ENCODE measurements around the gene JAM3. TPM values are rescaled to one million over a fixed set of nuclear protein-coding genes. Genes with fewer than 3 reads are reported as not detected.

JAM3 gene
- total and polyA plus RNA-seq, 9 of the 15 experiments (the other 6 are each of a cell fraction or from before 2014, with no cell fraction given) = 0.22 to 0.76 (median 0.40) TPM

DNA sequence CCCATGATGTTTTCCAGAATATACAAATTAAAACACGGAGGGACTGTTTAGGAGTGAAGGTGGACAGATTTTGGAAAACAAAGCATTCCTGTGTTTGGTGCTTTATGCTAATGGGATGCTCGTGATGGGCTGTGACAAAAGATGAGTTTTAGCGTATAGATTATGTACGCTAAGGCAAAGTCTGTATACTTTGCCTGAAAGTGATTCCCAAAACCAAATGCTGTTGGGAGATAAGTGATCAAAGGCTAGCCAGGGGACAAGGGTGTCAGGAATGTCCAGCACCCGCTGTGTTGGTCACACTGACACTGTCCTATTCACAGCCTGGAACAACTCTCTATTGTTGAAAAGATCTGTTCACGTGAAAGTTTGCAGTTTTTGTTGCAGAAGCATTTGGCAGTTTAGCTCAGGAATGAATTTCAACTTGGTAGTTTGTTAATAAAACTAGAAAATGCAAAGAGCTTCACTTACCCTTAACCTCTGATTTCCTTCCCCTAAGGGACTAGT is 1.5 kb downstream of the JAM3 start:
- Histone ChIP-seq H2AFZ (ENCODE audit: low read depth, low read length) (no peak overlapping the region), H3K79me2 (ENCODE audit: control insufficient read depth, insufficient read depth, low read length) (no peaks in the 10 kb centered on the region), H4K20me1 (replicated peaks; ENCODE audit: control insufficient read depth, insufficient read depth, low read length) (no peaks in the 10 kb centered on the region), H3K4me1 (replicated peaks in 1 of 2; ENCODE audit: control insufficient read depth in 2 of 2, insufficient read depth in 2 of 2, low read length in 2 of 2) (peaks cover 0 to 10% of the 10 kb centered on the region in 2 experiments; a peak in 2 of 5 replicates), H3K27ac (ENCODE audit: extremely low read depth, low read depth, low read length) (no peak overlapping the region), H3K36me3 (ENCODE audit: control insufficient read depth, insufficient read depth, low read length) (no peaks in the 10 kb centered on the region), H3K4me2 (ENCODE audit: insufficient read depth, low read length) (no peak overlapping the region), H3K9me3 (replicated peaks; ENCODE audit: control insufficient read depth, insufficient read depth, low read depth, low read length) (no peaks in the 10 kb centered on the region), H3K27me3 (ENCODE audit: control insufficient read depth in 2 of 2, insufficient read depth in 2 of 2, low read length in 2 of 2) (peaks cover 5 to 17% of the 10 kb centered on the region in 2 experiments), H3K9me1 (ENCODE audit: control insufficient read depth, insufficient read depth, low read length) (no peaks in the 10 kb centered on the region), H3K4me3 (no peak overlapping the region), H3K9ac (ENCODE audit: insufficient read depth in 1 of 2, low read depth in 2 of 2, low read length in 2 of 2) (no peak overlapping the region)
- DNase-seq (ENCODE audit: extremely low read depth in 1 of 4, low spot score in 3 of 4) (no peak), ATAC-seq (no peak), FAIRE-seq (no peak)
- intact Hi-C loops (cut with micrococcal nuclease) = no loop called here
- in situ Hi-C loops (cut with MboI) = no loop called here
- ChIA-PET POLR2A (interaction anchor here (1.2 kb wide), 1 partner anchor 23 kb away, joined by 3 read pairs; no protein-coding TSS in a partner anchor), CTCF (ENCODE audit: low intra/inter-chr PET ratio) (no interaction called here)
- 9% methylated on average over 6 of the region's 6 CpGs for WGBS (ENCODE audit: insufficient coverage, low coverage, missing lambda C conversion rate)
- BruUV-seq (replicated peaks) = no TSS peak
- TF ChIP-seq TCF3 (CRISPR knock-in tag; IDR thresholded peaks at IDR 0.05) (no peak), NFXL1 (CRISPR knock-in tag; IDR thresholded peaks at IDR 0.05) (no peak), MCM2 (IDR thresholded peaks at IDR 0.05; ENCODE audit: low read depth) (no peak), ATF1 (CRISPR knock-in tag; IDR thresholded peaks at IDR 0.05) (no peak), ATF1 (tag; IDR thresholded peaks at IDR 0.05) (no peak), ZNF133 (CRISPR knock-in tag; IDR thresholded peaks at IDR 0.05) (no peak), ZFP30 (CRISPR knock-in tag; IDR thresholded peaks at IDR 0.05; ENCODE audit: borderline replicate concordance) (no peak), IFI16 (CRISPR knock-in tag; IDR thresholded peaks at IDR 0.05) (no peak)
- TF ChIP-seq, protein P1, sequence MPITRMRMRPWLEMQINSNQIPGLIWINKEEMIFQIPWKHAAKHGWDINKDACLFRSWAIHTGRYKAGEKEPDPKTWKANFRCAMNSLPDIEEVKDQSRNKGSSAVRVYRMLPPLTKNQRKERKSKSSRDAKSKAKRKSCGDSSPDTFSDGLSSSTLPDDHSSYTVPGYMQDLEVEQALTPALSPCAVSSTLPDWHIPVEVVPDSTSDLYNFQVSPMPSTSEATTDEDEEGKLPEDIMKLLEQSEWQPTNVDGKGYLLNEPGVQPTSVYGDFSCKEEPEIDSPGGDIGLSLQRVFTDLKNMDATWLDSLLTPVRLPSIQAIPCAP (CRISPR knock-in tag; IDR thresholded peaks at IDR 0.05; ENCODE audit: borderline replicate concordance) = no peak
- TF ChIP-seq, protein P2, sequence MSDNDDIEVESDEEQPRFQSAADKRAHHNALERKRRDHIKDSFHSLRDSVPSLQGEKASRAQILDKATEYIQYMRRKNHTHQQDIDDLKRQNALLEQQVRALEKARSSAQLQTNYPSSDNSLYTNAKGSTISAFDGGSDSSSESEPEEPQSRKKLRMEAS (CRISPR knock-in tag; IDR thresholded peaks at IDR 0.05) = no peak
- TF ChIP-seq, protein P3, sequence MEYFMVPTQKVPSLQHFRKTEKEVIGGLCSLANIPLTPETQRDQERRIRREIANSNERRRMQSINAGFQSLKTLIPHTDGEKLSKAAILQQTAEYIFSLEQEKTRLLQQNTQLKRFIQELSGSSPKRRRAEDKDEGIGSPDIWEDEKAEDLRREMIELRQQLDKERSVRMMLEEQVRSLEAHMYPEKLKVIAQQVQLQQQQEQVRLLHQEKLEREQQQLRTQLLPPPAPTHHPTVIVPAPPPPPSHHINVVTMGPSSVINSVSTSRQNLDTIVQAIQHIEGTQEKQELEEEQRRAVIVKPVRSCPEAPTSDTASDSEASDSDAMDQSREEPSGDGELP (CRISPR knock-in tag; IDR thresholded peaks at IDR 0.05; ENCODE audit: borderline replicate concordance) = no peak
